ENCODE results near the gene DGLUCY.
"Not testable (repeated sequence)": the region's sequence is repeated elsewhere in the genome, so short reads cannot be mapped to it uniquely, and the experiment has no call there.

DGLUCY gene

GRCh38 chr14:91113829-91114078 lies at the start of gene DGLUCY:
DGLUCY (plus strand) TSS chr14:91114073; CDS start chr14:91160295, 46,222 bp downstream.
- DNase-seq: peak; percentile 68 to 71

- DNase-seq: no peak
Observed at GRCh38 chr14:91065266-91065665, 48.6 kb upstream of the DGLUCY start.

- peak; percentile 21 to 30 for DNase-seq
Observed at GRCh38 chr14:91067186-91067585, 46.7 kb upstream of the DGLUCY start.

- no peak for DNase-seq
Observed at GRCh38 chr14:91068642-91069041, 45.2 kb upstream of the DGLUCY start.

GRCh38 chr14:91070572-91070971 lies 43.3 kb upstream of the DGLUCY start:
- DNase-seq: no peak

- DNase-seq: no peak
Observed at GRCh38 chr14:91075553-91075952, 38.3 kb upstream of the DGLUCY start.

GRCh38 chr14:91078095-91078737 lies 35.7 kb upstream of the DGLUCY start:
- DNase-seq: peak; percentile 59 to 63

GRCh38 chr14:91080071-91080470 lies 33.8 kb upstream of the DGLUCY start:
- no peak for DNase-seq

- DNase-seq: no peak
Observed at GRCh38 chr14:91082282-91082681, 31.6 kb upstream of the DGLUCY start.

- DNase-seq: no peak
Observed at GRCh38 chr14:91084516-91084915, 29.4 kb upstream of the DGLUCY start.

- DNase-seq: not testable (repeated sequence)
Observed at GRCh38 chr14:91087470-91087869, 26.4 kb upstream of the DGLUCY start.

- no peak for DNase-seq
Observed at GRCh38 chr14:91088585-91089235, 25.2 kb upstream of the DGLUCY start.

GRCh38 chr14:91089958-91090535 lies 23.8 kb upstream of the DGLUCY start:
- no peak for DNase-seq

GRCh38 chr14:91090743-91091142 lies 23.1 kb upstream of the DGLUCY start:
- no peak for DNase-seq

GRCh38 chr14:91092073-91092472 lies 21.8 kb upstream of the DGLUCY start:
- no peak for DNase-seq

- DNase-seq: not testable (repeated sequence)
Observed at GRCh38 chr14:91093743-91094472, 20.0 kb upstream of the DGLUCY start.

GRCh38 chr14:91094772-91095171 lies 19.1 kb upstream of the DGLUCY start:
- no peak for DNase-seq

GRCh38 chr14:91095178-91095577 lies 18.7 kb upstream of the DGLUCY start:
- no peak for DNase-seq

GRCh38 chr14:91097657-91098056 lies 16.2 kb upstream of the DGLUCY start:
- DNase-seq: not testable (repeated sequence)

GRCh38 chr14:91098591-91098990 lies 15.3 kb upstream of the DGLUCY start:
- DNase-seq: no peak

- DNase-seq: no peak
Observed at GRCh38 chr14:91100102-91100501, 13.8 kb upstream of the DGLUCY start.

GRCh38 chr14:91103116-91103515 lies 10.8 kb upstream of the DGLUCY start:
- DNase-seq: no peak

GRCh38 chr14:91108941-91109611 lies 4.8 kb upstream of the DGLUCY start:
- peak; percentile 17 to 29 for DNase-seq
